HL-60 (cell line): ENCODE measurements around the gene KRT39.

Source experiments
- DNase-seq, 2 experiments: peaks; one replicate each; pipeline ENCODE4 v3.0.0-alpha.2; 2010 to 2020; ENCODE audit warnings: low read depth in 1 of 2, low spot score in 1 of 2
- H3K27ac ChIP-seq: fragments of 250-450 bp; sonication (Bioruptor Pico); replicated peaks from 2 replicates; pipeline ENCODE4 v1.5.1; 2020; ENCODE audit warnings: mild to moderate bottlenecking, moderate library complexity
- H3K27me3 ChIP-seq: fragments of 250-450 bp; sonication (Bioruptor Pico); 2 replicates; pipeline ENCODE4 v1.5.1; 2021; ENCODE audit warnings: mild to moderate bottlenecking, moderate library complexity; ENCODE audit not compliant: insufficient read depth, poor library complexity, severe bottlenecking
- H3K4me3 ChIP-seq: replicated peaks from 2 replicates; pipeline ENCODE4 v1.5.1; 2011; ENCODE audit warnings: mild to moderate bottlenecking, control low read depth, low read length; ENCODE audit not compliant: insufficient read depth
- GABPA ChIP-seq: IDR thresholded peaks from 2 replicates; pipeline ENCODE4 v1.6.1; 2012; ENCODE audit warnings: low read depth
- POLR2AphosphoS5 ChIP-seq: IDR thresholded peaks from 2 replicates; pipeline ENCODE4 v1.6.1; 2012; ENCODE audit warnings: low read depth
- SPI1 ChIP-seq: IDR thresholded peaks from 2 replicates; pipeline ENCODE4 v1.6.1; 2012; ENCODE audit warnings: low read depth, mild to moderate bottlenecking, borderline replicate concordance
- long read RNA-seq: library from polyadenylated mRNA; unstranded; transcript quantifications from one replicate; pipeline ENCODE4 v2.0.0, GENCODE V29; 2020
- TF ChIP-seq, protein P1 (sequence below): IDR thresholded peaks from one replicate; pipeline ENCODE4 v1.5.1; 2011; ENCODE audit warnings: low read length, control low read depth, inconsistent platforms; ENCODE audit not compliant: insufficient read depth
- TF ChIP-seq, protein P2 (sequence below): IDR thresholded peaks from 2 replicates; pipeline ENCODE4 v1.6.1; 2012; ENCODE audit warnings: low read depth; ENCODE audit not compliant: insufficient replicate concordance

The KRT39 gene
- long read RNA-seq, result 0 reads

DNA sequence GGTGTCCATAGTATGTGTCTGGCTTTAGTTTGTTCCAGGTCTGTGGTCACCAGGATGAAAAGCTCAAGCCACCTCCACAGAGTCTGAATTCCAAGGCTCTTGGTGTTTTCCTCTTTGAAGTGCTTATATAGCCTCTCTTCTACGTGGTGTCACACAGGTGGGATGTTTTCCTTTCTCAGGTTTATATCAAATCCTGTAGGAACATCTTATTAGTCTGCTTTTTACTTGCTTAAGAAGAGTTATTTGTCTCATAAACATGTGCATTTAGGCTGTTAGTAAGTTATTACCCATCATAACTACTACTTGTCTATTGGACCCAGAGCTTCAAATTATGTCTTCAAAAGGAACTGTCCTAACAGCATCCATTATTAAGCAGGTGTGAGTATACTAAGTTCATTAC, at the start of gene KRT39:
Gene KRT39, minus strand, starts transcription at position 101 of the 400 bp plus-strand sequence. Its CDS starts 92 bp downstream, at position 9.
- H3K27ac ChIP-seq, result no peak within 1 kb of the TSS
- no peak for DNase-seq
- H3K4me3 ChIP-seq, result no peak within 1 kb of the TSS
- no peaks in the 10 kb centered on the region for H3K27me3 ChIP-seq
- no peak for TF ChIP-seq SPI1
- TF ChIP-seq GABPA, result no peak
- TF ChIP-seq, protein P1, sequence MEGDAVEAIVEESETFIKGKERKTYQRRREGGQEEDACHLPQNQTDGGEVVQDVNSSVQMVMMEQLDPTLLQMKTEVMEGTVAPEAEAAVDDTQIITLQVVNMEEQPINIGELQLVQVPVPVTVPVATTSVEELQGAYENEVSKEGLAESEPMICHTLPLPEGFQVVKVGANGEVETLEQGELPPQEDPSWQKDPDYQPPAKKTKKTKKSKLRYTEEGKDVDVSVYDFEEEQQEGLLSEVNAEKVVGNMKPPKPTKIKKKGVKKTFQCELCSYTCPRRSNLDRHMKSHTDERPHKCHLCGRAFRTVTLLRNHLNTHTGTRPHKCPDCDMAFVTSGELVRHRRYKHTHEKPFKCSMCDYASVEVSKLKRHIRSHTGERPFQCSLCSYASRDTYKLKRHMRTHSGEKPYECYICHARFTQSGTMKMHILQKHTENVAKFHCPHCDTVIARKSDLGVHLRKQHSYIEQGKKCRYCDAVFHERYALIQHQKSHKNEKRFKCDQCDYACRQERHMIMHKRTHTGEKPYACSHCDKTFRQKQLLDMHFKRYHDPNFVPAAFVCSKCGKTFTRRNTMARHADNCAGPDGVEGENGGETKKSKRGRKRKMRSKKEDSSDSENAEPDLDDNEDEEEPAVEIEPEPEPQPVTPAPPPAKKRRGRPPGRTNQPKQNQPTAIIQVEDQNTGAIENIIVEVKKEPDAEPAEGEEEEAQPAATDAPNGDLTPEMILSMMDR, result no peak
- TF ChIP-seq, protein P2, sequence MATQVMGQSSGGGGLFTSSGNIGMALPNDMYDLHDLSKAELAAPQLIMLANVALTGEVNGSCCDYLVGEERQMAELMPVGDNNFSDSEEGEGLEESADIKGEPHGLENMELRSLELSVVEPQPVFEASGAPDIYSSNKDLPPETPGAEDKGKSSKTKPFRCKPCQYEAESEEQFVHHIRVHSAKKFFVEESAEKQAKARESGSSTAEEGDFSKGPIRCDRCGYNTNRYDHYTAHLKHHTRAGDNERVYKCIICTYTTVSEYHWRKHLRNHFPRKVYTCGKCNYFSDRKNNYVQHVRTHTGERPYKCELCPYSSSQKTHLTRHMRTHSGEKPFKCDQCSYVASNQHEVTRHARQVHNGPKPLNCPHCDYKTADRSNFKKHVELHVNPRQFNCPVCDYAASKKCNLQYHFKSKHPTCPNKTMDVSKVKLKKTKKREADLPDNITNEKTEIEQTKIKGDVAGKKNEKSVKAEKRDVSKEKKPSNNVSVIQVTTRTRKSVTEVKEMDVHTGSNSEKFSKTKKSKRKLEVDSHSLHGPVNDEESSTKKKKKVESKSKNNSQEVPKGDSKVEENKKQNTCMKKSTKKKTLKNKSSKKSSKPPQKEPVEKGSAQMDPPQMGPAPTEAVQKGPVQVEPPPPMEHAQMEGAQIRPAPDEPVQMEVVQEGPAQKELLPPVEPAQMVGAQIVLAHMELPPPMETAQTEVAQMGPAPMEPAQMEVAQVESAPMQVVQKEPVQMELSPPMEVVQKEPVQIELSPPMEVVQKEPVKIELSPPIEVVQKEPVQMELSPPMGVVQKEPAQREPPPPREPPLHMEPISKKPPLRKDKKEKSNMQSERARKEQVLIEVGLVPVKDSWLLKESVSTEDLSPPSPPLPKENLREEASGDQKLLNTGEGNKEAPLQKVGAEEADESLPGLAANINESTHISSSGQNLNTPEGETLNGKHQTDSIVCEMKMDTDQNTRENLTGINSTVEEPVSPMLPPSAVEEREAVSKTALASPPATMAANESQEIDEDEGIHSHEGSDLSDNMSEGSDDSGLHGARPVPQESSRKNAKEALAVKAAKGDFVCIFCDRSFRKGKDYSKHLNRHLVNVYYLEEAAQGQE, result no peak
- no peak for TF ChIP-seq POLR2AphosphoS5

DNA sequence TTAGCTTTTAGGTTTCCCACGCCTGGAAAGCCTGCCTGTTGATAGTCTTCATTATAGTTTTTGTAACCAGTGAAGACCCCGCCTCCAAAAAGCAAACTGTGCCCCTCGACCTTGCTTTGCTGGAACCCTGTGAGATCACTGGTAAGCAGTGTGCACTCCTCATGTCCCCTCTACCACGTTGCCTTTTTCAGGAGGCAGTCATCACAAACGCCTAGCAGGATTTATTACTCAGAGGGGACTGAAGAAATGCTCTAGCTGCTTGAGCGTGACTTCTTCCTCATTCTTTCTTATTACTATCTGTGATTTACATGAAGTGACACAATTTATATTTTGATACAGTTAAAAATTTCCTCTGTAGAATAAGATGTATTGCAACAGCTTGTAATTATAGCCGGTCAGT, 48.7 kb upstream of the KRT39 start:
- no peak for DNase-seq
- TF ChIP-seq SPI1 (no peak), GABPA (no peak), POLR2AphosphoS5 (no peak)
- TF ChIP-seq, protein P1, result no peak
- TF ChIP-seq, protein P2, result no peak
- no peak overlapping the region for H3K4me3 ChIP-seq
- no peak overlapping the region for H3K27ac ChIP-seq
- H3K27me3 ChIP-seq, result no peaks in the 10 kb centered on the region

DNA sequence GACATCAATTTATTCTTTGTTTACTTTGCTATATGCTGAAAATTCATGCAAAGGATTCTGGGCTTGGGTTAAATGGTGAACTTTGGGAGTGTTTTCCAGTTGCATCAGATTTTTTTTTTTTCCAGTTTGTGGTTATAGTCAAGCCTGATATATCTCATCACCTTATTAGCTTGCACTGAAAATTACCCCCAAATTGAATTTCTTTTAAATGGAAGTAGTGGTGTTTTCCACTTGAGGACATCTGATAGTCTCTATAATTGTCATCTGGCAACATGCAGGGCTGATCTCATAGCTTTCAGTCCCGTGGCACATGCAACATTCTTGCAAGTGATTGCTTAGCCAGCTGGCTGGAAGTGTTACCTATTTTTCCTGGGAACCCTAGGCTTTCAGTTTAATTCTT, 46.9 kb upstream of the KRT39 start:
- no peaks in the 10 kb centered on the region for H3K27me3 ChIP-seq
- no peak overlapping the region for H3K27ac ChIP-seq
- TF ChIP-seq GABPA (no peak), SPI1 (no peak), POLR2AphosphoS5 (no peak)
- TF ChIP-seq, protein P1, result no peak
- TF ChIP-seq, protein P2, result no peak
- no peak overlapping the region for H3K4me3 ChIP-seq
- no peak for DNase-seq
